KMS-11 (cell line): ENCODE measurements around the gene RUNX1.

Experiments
- H2AFZ ChIP-seq: fragments of 200-600 bp; sonication (generic); 2 replicates; pipeline ENCODE4 v1.6.1; 2016; ENCODE audit warnings: antibody characterized with exemption, mixed run types, low read depth
- H3K27ac ChIP-seq: fragments of 200-600 bp; sonication (generic); 2 replicates; pipeline ENCODE4 v1.6.1; 2016; ENCODE audit warnings: mild to moderate bottlenecking, mixed run types
- H3K27me3 ChIP-seq: fragments of 200-600 bp; sonication (generic); 2 replicates; pipeline ENCODE4 v1.6.1; 2017; ENCODE audit warnings: mild to moderate bottlenecking, low read depth, mixed run types, moderate library complexity; ENCODE audit not compliant: insufficient read depth
- H3K36me3 ChIP-seq: fragments of 200-600 bp; sonication (generic); 2 replicates; pipeline ENCODE4 v1.6.1; 2017; ENCODE audit warnings: mild to moderate bottlenecking, mixed run types; ENCODE audit not compliant: insufficient read depth
- H3K4me1 ChIP-seq: fragments of 200-600 bp; sonication (generic); 2 replicates; pipeline ENCODE4 v1.6.1; 2016; ENCODE audit warnings: mild to moderate bottlenecking, low read depth, mixed run types; ENCODE audit not compliant: poor library complexity, severe bottlenecking
- H3K4me2 ChIP-seq: fragments of 200-600 bp; sonication (generic); 2 replicates; pipeline ENCODE4 v1.7.0; 2016; ENCODE audit warnings: mild to moderate bottlenecking, mixed run types
- H3K4me3 ChIP-seq: fragments of 200-600 bp; sonication (generic); IDR thresholded peaks from 2 replicates; pipeline ENCODE4 v1.6.1; 2017; ENCODE audit warnings: low read depth, low read length, mixed read lengths; ENCODE audit not compliant: insufficient read depth
- H3K79me2 ChIP-seq: fragments of 200-600 bp; sonication (generic); 2 replicates; pipeline ENCODE4 v1.6.1; 2016; ENCODE audit warnings: low read depth, mixed run types; ENCODE audit not compliant: insufficient read depth
- H3K9ac ChIP-seq: fragments of 200-600 bp; sonication (generic); 2 replicates; pipeline ENCODE4 v1.6.1; 2016; ENCODE audit warnings: mild to moderate bottlenecking, mixed run types
- H4K20me1 ChIP-seq: fragments of 200-600 bp; sonication (generic); 2 replicates; pipeline ENCODE4 v1.6.1; 2016; ENCODE audit warnings: mild to moderate bottlenecking, mixed run types; ENCODE audit not compliant: insufficient read depth
- CTCF ChIP-seq: fragments of 200-600 bp; sonication (generic); conservative IDR thresholded peaks from 2 replicates; pipeline ENCODE4 v1.6.1; 2017; ENCODE audit warnings: low read depth, mild to moderate bottlenecking, antibody characterized with exemption, low read length, moderate library complexity, mixed read lengths

RUNX1 gene

GRCh38 chr21:34936371-34936789 is 112.7 kb downstream of the RUNX1 start:
- no peak overlapping the region for H3K9ac ChIP-seq
- no peaks in the 10 kb centered on the region for H3K36me3 ChIP-seq
- H3K4me3 ChIP-seq: no peak overlapping the region
- H3K27ac ChIP-seq: no peak overlapping the region
- H2AFZ ChIP-seq: no peak overlapping the region
- H3K4me1 ChIP-seq: peaks cover 6% of the 10 kb centered on the region
- H3K27me3 ChIP-seq: no peaks in the 10 kb centered on the region
- no peaks in the 10 kb centered on the region for H3K79me2 ChIP-seq
- H3K4me2 ChIP-seq: no peak overlapping the region
- no peaks in the 10 kb centered on the region for H4K20me1 ChIP-seq
- no peak for TF ChIP-seq CTCF

DNA sequence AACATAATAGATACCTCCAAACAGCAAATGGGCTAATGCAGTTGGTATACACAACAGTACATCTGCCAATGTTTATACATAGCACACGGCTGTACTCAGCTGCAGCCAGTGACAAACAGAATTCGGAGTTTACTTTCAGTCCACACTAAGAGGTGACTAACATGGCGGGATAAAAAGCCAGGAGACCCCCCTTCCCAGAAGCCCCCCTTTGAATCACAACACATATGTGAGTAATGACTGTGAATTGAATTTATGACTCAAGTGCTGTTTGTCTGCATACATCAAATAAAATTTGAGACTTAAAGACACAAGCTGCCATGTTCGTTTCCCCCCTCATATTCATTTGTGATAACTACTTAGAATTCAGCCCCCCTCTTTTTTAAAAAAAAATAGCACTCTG is 113.2 kb downstream of the RUNX1 start:
- TF ChIP-seq CTCF: no peak
- H2AFZ ChIP-seq: no peak overlapping the region
- no peak overlapping the region for H3K27ac ChIP-seq
- no peaks in the 10 kb centered on the region for H3K27me3 ChIP-seq
- H4K20me1 ChIP-seq: no peaks in the 10 kb centered on the region
- no peaks in the 10 kb centered on the region for H3K36me3 ChIP-seq
- H3K4me2 ChIP-seq: no peak overlapping the region
- no peaks in the 10 kb centered on the region for H3K79me2 ChIP-seq
- no peak overlapping the region for H3K9ac ChIP-seq
- H3K4me3 ChIP-seq: no peak overlapping the region
- H3K4me1 ChIP-seq: peaks cover 6% of the 10 kb centered on the region

DNA sequence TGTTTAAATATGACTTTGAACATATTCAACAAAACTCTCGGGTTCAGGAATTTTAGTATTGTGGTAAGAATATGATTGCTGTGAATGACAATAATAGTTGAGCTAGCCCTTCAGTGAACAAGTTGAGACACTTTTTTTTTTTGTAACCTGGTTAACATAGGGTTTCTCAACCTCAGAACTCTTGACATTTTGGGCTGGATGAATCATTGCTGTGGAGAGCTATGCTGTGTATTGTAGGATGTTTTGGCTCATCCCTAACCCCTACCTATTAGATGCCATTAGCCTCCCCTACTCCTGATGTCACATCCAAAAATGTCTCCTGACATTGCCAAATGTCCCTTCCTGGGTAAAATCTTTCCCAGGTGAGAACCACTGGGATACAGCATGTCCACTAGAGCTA is 113.7 kb downstream of the RUNX1 start:
- H3K4me3 ChIP-seq: no peak overlapping the region
- H3K79me2 ChIP-seq: no peaks in the 10 kb centered on the region
- peaks cover 6% of the 10 kb centered on the region for H3K4me1 ChIP-seq
- H3K36me3 ChIP-seq: no peaks in the 10 kb centered on the region
- H3K4me2 ChIP-seq: no peak overlapping the region
- no peaks in the 10 kb centered on the region for H3K27me3 ChIP-seq
- no peak overlapping the region for H3K9ac ChIP-seq
- H3K27ac ChIP-seq: no peak overlapping the region
- TF ChIP-seq CTCF: no peak
- no peaks in the 10 kb centered on the region for H4K20me1 ChIP-seq
- H2AFZ ChIP-seq: no peak overlapping the region

DNA sequence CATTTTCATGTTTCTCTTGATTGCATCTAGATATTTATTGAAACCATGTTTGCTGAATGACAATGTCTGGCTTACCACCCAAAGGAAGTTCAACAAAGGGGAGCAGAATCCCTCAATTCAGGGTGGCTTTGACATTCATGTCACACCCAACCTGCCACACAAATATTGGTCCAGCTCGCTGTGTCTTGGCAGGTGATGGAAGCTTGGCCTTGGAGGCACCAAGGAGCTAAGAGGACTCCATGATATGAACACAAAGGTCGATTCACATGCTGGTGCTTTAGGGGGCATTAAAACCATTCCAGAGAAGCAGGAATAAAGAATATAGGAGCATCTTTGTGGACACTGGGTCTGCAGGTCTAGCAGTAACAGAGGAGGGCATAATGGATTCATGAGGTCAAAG is 114.8 kb downstream of the RUNX1 start:
- H3K79me2 ChIP-seq: no peaks in the 10 kb centered on the region
- H4K20me1 ChIP-seq: no peaks in the 10 kb centered on the region
- H3K27ac ChIP-seq: no peak overlapping the region
- H3K27me3 ChIP-seq: no peaks in the 10 kb centered on the region
- H2AFZ ChIP-seq: no peak overlapping the region; the same call in 1 of the 2 replicates
- no peak overlapping the region for H3K9ac ChIP-seq
- H3K36me3 ChIP-seq: no peaks in the 10 kb centered on the region
- no peak for TF ChIP-seq CTCF
- H3K4me3 ChIP-seq: no peak overlapping the region
- H3K4me2 ChIP-seq: no peak overlapping the region; the same call in 1 of the 2 replicates
- peaks cover 6% of the 10 kb centered on the region for H3K4me1 ChIP-seq
